ENCODE results near the gene NAGK. TPM values are rescaled to one million over a fixed set of nuclear protein-coding genes. Genes with fewer than 3 reads are reported as not detected.

Gene NAGK
- total and polyA plus RNA-seq, 2 experiments from 2014 or later = 47.0 to 55.6 TPM

GRCh38 chr2:71101656-71102055 is 33.2 kb downstream of the NAGK start:
- Histone ChIP-seq H3K79me2 (replicated peaks; ENCODE audit: insufficient read depth) (no peaks in the 10 kb centered on the region), H3F3A (replicated peaks; ENCODE audit: low read depth) (0 out of 2 replicates have a peak, but pooled peaks cover 4% of the 10 kb centered on the region), H3K9me2 (ENCODE audit: insufficient read depth) (peaks cover 3% of the 10 kb centered on the region; the same call in 1 of the 2 replicates), H3K4me1 (ENCODE audit: insufficient read depth) (peaks cover 5% of the 10 kb centered on the region), H3K27ac (ENCODE audit: low read depth) (no peak overlapping the region), H2AFZ (peak overlapping the region; percentile 61; the same call in 1 of the 2 replicates), H3K36me3 (ENCODE audit: insufficient read depth) (no peaks in the 10 kb centered on the region), H3K27me3 (ENCODE audit: insufficient read depth) (no peaks in the 10 kb centered on the region), H3K4me3 (no peak overlapping the region), H4K20me1 (replicated peaks; ENCODE audit: insufficient read depth) (no peaks in the 10 kb centered on the region), H3K4me2 (no peak overlapping the region)
- Mint-ChIP-seq H3K4me3 (no peak overlapping the region), H3K36me3 (ENCODE audit: low read depth) (peaks cover 5% of the 10 kb centered on the region; the same call in 1 of the 3 replicates), H3K4me1 (peaks cover 14% of the 10 kb centered on the region), H3K27me3 (ENCODE audit: insufficient read depth, low read depth, poor library complexity) (no peaks in the 10 kb centered on the region), H3K27ac (no peak overlapping the region), H3K9me3 (peaks cover 18% of the 10 kb centered on the region)
- TF ChIP-seq EZH2phosphoT487 (IDR thresholded peaks at IDR 0.05; ENCODE audit: unreplicated experiment) (no peak), ZNF331 (CRISPR knock-in tag; IDR thresholded peaks at IDR 0.05; ENCODE audit: low read depth) (no peak), STAT1 (IDR thresholded peaks at IDR 0.05; ENCODE audit: unreplicated experiment) (no peak), EZH2 (IDR thresholded peaks at IDR 0.05; ENCODE audit: low read depth, unreplicated experiment) (no peak), REST (IDR thresholded peaks at IDR 0.05; ENCODE audit: unreplicated experiment) (no peak)
- no peak for DNase-seq (ENCODE audit: low spot score)
- ATAC-seq = no peak

GRCh38 chr2:71102981-71103681 is 34.7 kb downstream of the NAGK start:
- Mint-ChIP-seq H3K9me3 (peaks cover 18% of the 10 kb centered on the region), H3K4me3 (no peak overlapping the region), H3K27ac (peak overlapping the region; percentile 13; the same call in 1 of the 2 replicates), H3K27me3 (ENCODE audit: insufficient read depth, low read depth, poor library complexity) (no peaks in the 10 kb centered on the region), H3K4me1 (peaks cover 14% of the 10 kb centered on the region), H3K36me3 (ENCODE audit: low read depth) (peaks cover 5% of the 10 kb centered on the region; the same call in 1 of the 3 replicates)
- Histone ChIP-seq H3K36me3 (ENCODE audit: insufficient read depth) (no peaks in the 10 kb centered on the region), H3K27me3 (ENCODE audit: insufficient read depth) (no peaks in the 10 kb centered on the region), H2AFZ (no peak overlapping the region), H3K27ac (ENCODE audit: low read depth) (peak overlapping the region; percentile 60; the same call in 1 of the 2 replicates), H3K4me2 (no peak overlapping the region), H3K79me2 (replicated peaks; ENCODE audit: insufficient read depth) (no peaks in the 10 kb centered on the region), H3K4me1 (ENCODE audit: insufficient read depth) (peaks cover 5% of the 10 kb centered on the region), H3F3A (replicated peaks; ENCODE audit: low read depth) (0 out of 2 replicates have a peak, but pooled peaks cover 4% of the 10 kb centered on the region), H3K4me3 (no peak overlapping the region), H4K20me1 (replicated peaks; ENCODE audit: insufficient read depth) (no peaks in the 10 kb centered on the region), H3K9me2 (ENCODE audit: insufficient read depth) (peaks cover 3% of the 10 kb centered on the region; the same call in 1 of the 2 replicates)
- ATAC-seq (peak; percentile 62), DNase-seq (ENCODE audit: low spot score) (peak; percentile 59)
- TF ChIP-seq EZH2phosphoT487 (IDR thresholded peaks at IDR 0.05; ENCODE audit: unreplicated experiment) = no peak
- no peak for TF ChIP-seq ZNF331 (CRISPR knock-in tag; IDR thresholded peaks at IDR 0.05; ENCODE audit: low read depth)
- TF ChIP-seq JUNB (IDR thresholded peaks at IDR 0.05; ENCODE audit: unreplicated experiment) = no peak
- TF ChIP-seq EZH2 (IDR thresholded peaks at IDR 0.05; ENCODE audit: low read depth, unreplicated experiment) = no peak
- no peak for TF ChIP-seq CREB1 (CRISPR knock-in tag; IDR thresholded peaks at IDR 0.05; ENCODE audit: low read depth)
- no peak for TF ChIP-seq REST (IDR thresholded peaks at IDR 0.05; ENCODE audit: unreplicated experiment)
- no peak for TF ChIP-seq ZNF114 (CRISPR knock-in tag; IDR thresholded peaks at IDR 0.05)

All from GM23338 (cell line).